GM18909 (cell line): ENCODE results near the gene RPS15.
"Not testable (repeated sequence)": the region's sequence is repeated elsewhere in the genome, so short reads cannot be mapped to it uniquely, and the experiment has no call there.

ENCODE experiments used
- ATAC-seq: cut with Tn5 transposase; IDR thresholded peaks from one replicate; pipeline ENCODE4 v1.9.1; 2021; ENCODE audit warnings: mild to moderate bottlenecking; ENCODE audit not compliant: unreplicated experiment, poor library complexity

RPS15 gene

GRCh38 chr19:1431759-1432506 lies 6.3 kb upstream of the RPS15 start:
- no peak for ATAC-seq

- no peak for ATAC-seq
Measured at GRCh38 chr19:1432507-1432887, 5.7 kb upstream of the RPS15 start.

- no peak for ATAC-seq
Measured at GRCh38 chr19:1433119-1434039, 4.8 kb upstream of the RPS15 start.

GRCh38 chr19:1434040-1434366 lies 4.2 kb upstream of the RPS15 start:
- no peak for ATAC-seq

GRCh38 chr19:1434577-1435060 lies 3.6 kb upstream of the RPS15 start:
- no peak for ATAC-seq

- ATAC-seq = no peak
Measured at GRCh38 chr19:1435378-1435989, 2.7 kb upstream of the RPS15 start.

GRCh38 chr19:1437609-1438008 lies 587 bp upstream of the RPS15 start:
- no peak for ATAC-seq

GRCh38 chr19:1438933-1439354 lies 748 bp downstream of the RPS15 start:
- ATAC-seq = no peak

GRCh38 chr19:1439525-1440417 lies 1.6 kb downstream of the RPS15 start:
- ATAC-seq = not testable (repeated sequence)

- ATAC-seq = no peak
Measured at GRCh38 chr19:1440418-1440801, 2.2 kb downstream of the RPS15 start.

- ATAC-seq = no peak
Measured at GRCh38 chr19:1441022-1441426, 2.8 kb downstream of the RPS15 start.

GRCh38 chr19:1441677-1442438 lies 3.7 kb downstream of the RPS15 start:
- no peak for ATAC-seq

- peak; percentile 74 for ATAC-seq
Measured at GRCh38 chr19:1445185-1445931, 7.2 kb downstream of the RPS15 start.

- ATAC-seq = no peak
Measured at GRCh38 chr19:1445932-1446712, 7.9 kb downstream of the RPS15 start.

- ATAC-seq = no peak
Measured at GRCh38 chr19:1446713-1447481, 8.7 kb downstream of the RPS15 start.

GRCh38 chr19:1447504-1447903 lies 9.3 kb downstream of the RPS15 start:
- no peak for ATAC-seq

GRCh38 chr19:1447944-1448343 lies 9.7 kb downstream of the RPS15 start:
- no peak for ATAC-seq
